COLO668 (cell line): ENCODE data around the gene CALY.
A peak's percentile ranks its signal among the peaks of the same experiment; 100 is the strongest.

Source experiments
- DNase-seq: peaks from one replicate; lab custom pipeline; 2025; ENCODE audit not compliant: unreplicated experiment; lab: John Stamatoyannopoulos, UW

Gene CALY

DNA sequence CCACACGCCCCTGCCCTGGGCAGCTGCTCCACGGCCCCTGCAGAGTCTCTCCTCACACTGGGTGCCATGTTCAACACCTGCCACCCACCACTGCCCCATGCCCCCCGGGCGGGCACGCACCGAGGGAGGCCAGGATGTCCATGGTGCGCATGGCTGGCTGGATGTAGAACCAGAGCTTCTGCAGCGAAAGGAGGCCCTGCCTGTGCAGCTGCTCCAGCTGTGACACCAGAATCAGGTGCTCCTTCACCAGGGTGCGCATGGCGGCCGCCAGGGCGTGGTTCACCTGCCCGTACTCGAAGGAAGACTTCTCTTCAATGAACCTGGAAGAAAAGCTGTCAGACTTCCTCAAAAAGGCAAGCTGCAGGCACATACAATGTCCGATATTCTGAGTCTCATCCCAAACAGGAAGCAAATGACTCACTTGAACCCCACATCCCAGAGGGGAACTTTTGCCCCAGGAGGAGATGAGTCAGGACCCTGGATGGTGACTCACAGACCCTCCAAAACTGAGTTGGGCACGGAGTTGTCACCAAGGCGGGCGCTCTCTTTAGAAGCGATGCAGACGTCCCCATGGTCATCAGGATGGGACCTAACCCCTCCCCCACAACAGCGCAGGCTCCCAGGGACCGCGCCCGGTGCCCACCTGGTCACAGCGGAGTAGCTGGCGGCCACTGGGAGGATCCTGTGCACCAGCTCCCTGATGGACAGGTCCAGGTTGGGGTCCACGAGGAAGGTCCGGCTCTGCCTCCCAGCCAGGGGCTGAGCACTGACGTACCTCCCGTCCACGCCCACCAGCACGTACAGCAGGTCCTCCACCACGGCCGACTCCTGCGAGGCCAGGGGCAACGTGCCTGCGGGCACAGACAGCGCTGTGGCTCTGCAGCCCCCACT is 43.5 kb downstream of the CALY start:
- no peak for DNase-seq

DNA sequence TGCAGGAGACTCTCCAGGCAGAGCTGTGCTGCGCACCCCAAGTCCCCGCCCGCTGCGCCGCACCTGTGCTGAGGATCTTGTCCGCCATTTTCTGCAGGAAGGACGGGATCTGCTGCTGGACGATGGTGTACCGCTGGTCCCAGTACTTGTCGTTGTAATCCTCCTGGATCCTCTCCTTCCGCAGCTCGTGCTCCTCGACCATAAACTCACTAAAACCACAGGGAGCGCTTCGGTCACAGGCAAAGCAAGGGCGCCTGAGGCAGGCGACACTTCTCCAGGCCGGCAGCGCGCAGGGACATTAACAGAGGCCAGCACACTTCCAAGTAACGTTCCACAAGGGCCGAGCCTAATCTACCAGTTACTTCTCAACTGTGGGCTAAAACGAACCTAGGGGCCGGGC is 46.9 kb downstream of the CALY start:
- DNase-seq: no peak

DNA sequence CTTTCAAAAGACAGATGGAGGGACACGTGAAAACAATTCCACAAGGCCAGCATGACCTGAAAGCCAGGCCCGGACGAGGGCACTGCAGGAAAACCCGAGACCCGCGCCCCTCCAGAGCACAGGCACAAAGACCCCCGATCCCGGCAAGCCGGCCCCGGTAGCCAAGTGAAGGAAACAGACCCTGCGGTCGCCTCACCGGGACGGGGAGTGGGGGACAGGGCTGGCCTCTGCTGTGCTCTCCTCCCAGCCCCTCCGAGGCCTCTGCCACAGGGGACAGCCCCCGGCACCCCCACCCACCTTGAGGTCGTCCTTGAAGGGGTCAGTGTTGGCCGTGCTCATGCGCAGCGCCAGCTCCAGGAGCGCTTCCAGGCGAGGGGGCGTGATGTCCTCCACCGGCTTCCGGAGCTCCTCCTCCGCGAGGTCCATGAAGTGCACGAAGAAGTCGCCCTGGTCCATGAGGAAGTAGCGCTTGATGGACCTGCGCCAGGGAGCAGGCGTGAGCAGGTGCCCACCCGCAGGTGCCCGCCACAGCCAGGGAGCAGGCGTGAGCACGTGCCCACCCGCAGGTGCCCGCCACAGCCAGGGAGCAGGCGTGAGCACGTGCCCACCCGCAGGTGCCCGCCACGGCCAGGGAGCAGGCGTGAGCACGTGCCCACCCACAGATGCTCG is 48.7 kb downstream of the CALY start:
- DNase-seq: no peak

DNA sequence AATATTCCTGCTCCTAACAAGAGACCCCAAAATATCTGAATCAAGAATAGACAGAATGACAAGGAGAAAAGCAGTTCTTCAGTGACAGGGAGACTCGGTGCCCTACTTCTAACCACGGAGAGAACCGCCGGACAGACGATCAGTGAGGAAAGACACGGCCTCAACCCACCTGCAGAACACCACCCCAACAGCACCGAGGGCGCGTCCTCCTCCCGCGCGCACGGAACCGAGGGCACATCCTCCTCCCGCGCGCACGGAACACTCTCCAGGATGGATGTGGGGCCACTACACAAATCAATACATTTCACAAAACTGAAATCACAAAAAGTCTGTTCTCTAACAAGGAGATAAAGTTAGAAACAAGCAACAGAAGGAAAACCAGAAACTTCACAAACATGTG is 50.3 kb downstream of the CALY start:
- no peak for DNase-seq

DNA sequence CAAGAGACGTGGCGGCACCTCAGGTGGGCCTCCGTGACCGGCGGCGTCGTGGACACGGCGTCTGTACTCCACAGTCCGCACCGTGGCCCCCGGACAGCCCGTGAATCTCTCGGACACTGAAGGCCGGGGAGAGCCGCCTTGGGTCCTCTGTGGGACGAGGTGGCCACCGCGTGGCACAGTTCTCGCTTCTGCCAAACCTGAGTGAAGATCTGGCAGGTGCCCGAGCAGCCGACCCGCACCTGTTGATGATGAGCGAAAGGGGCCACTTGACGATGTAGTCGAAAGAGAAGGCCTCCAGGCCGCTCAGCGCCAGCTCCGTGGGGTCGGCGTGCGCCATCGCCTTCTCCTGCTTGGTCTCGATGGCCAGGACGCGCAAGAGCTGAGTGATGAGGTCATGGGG is 51.5 kb downstream of the CALY start:
- no peak for DNase-seq

DNA sequence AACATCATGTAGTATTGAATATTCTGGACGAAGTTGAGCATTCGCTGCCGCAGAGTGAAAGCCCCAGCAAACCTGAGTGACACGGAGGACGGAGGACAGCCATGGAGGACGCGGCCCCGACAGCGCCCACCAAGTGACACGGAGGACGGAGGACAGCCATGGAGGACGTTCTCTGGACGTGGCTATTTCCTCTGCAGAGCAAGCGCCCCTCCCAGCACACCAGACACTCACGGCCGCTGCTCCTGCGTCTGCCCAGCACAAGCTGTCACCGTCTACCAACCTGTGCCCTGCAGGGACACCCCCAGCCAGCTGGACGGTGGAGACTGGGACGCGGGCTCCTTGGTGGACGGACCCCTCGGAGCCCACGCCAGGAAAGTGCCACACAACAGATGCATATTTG is 52.8 kb downstream of the CALY start:
- no peak for DNase-seq

DNA sequence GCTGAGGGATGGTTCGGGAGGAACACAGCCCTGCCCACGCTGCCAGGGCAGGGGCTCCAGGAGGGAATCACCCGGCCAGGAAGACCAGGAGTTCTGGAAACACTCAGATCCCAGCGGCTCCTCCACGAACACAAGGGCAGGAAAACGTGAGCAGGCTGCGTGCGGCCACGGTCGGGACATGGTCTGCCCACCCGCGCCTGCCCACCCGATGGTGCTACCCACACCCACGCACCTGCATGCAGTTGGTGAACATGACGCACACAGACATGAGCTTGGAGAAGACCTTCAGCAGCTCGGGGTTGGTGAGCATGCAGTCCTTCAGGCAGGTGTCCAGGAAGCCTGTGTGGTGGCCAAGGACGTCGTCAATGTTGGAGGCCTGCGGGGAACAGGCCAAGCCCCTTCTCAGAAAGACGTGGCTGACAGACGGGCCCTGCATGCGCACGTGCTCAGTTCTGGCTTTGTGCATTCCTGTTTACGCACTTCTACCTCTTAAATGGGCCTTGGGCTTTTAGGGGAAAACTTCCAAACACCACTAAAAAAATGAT is 53.8 kb downstream of the CALY start:
- no peak for DNase-seq

DNA sequence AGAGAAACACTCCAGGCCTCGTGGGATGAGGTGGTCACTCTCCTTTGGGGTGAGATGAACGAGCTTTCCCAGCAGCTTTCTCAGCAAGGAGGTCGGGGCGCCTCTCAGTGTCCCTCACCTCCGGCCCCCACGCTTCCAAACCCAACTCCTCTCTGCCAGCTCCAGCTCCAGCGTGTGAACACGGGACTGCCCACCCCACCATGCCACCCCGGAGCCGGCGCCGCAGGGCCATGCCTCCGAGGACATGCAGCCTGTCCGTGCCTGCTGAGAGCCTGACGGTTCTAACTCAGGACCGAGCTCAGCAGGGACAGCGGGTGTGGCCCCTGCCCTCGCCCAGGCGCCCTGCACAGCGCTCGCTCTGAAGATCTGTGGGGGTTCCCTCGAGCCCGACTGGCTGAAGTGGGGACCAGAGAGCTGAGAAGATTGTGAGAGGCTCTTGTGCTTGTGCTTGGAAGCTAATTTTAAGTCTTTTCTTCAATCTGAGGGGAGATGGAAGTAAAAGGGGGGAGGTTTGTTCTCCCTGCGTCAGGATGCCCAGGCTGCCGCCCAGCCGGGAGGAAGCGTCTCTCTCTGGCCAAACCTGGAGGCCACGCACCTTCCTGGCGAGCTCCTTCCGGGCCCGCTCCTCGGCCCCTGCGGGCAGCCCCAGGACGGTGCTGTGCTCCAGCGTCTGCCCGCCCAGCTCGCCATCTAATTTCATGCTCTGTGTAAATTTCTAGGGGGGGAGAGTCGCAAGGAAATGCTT is 54.9 kb downstream of the CALY start:
- DNase-seq: no peak

DNA sequence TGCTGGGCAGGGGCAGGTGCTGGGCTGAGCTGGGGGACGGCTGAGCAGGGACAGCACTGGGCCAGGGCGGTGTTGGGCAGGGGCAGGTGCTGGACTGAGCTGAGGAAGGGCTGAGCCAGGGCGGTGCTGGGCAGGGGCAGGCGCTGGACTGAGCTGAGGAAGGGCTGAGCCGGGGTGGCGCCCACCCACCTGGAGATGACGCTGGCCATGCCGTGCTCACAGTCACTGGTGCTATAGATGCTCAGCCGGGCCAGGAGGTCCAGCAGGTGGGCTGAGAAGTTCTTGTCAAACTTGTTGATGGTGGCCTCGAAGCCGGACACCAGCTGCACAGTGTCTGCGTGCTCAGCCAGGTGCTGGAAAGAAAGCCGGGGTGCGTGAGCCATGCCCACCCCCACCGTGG is 55.6 kb downstream of the CALY start:
- no peak for DNase-seq

DNA sequence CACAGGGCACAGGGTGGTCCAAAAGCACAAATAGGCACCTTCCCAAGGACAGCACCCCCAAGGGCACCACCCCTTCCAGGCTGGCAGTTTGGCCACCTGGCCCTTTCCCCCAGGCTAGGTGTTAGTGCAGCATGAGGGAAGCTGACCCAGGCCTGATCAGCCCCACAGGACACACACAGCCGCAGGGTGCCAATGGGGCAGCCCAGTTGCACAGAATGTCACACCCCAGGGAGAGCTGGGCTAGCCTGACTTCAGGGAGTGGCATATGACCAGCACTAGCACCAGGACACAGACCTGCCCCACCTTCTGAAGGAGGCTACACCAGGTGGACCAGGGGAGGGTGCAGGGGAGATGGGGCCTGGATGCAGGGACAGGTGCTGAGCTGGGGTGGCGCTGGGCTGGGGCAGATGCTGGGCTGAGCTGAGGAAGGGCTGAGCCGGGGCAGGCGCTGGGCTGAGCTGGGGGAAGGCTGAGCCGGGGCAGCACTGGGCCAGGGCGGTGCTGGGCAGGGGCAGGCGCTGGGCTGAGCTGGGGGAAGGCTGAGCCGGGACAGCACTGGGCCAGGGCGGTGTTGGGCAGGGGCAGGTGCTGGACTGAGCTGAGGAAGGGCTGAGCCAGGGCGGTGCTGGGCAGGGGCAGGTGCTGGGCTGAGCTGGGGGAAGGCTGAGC is 56.2 kb downstream of the CALY start:
- DNase-seq: no peak

DNA sequence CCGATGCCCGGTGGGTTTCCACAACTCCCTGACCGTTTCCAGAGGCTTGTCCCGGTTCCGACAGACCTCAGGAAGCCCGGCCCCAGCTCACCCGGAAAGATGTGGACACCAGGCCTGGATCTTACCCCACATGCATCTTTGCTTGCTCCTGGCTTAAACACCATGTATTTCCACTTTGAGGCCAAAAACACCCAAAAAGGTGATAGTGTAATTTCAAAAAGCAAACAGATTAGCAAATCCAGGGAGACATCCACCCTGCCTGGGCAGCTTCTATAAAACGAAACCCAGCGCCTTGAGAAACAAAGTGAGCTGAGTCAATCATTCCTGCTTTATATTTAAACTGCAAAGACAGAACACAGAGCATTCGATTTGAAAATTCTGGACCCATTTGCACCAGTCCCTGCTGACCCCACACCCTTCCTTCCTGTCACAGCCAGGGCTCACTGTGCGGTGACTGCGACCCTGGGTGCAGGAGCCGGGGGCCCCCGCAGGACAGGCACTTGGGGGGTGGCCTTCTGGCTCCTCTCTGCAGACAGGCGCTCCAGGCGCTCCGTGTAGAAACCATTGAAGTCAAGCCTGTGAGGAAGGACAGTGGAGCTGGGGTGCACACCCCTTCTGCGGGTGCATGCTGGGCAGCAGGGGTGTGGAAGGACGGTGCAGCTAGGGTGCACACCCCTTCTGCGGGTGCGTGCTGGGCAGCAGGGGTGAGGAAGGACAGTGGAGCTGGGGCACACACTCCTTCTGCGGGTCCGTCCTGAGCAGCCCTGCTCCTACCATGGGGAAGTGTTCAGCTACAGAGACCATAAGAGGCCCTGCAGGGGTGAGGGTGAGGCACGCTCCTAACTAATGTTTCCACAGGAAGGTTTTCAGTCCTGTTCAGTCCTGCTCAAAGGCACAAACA is 57.1 kb downstream of the CALY start:
- no peak for DNase-seq

DNA sequence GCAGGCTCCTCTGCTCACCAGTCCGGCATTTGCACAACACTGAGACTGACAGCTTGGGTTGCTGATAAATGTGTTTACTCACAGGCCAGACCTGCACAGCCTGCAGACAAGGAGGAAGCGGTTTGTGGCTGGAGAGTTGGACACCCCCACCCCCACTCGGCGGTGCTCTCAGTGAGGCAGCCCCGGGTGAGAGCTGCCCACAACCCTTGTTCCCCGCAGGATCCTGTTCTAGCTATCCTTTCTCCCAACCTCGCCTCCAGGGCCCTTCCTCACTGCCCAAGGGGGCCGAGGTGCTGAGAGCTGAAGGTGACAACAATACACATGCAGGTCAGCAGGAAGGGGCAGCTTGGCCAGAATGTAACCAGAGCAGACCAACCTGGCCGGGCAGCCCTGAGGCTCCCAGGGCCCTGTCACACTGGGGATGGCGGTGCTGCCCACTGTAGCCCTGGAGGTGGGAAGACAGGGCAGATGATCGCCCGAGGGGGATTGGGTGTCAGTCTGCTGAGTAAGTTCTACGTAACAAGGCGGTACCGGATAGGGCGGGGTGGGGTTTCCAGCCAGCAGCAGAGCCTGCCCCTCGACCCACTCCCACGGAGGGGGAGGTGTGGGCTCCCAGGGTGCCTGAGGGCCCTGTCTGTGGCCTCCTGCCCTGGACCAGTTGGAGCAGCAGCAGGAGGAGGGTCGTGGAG is 58.0 kb downstream of the CALY start:
- peak; percentile 63 for DNase-seq

DNA sequence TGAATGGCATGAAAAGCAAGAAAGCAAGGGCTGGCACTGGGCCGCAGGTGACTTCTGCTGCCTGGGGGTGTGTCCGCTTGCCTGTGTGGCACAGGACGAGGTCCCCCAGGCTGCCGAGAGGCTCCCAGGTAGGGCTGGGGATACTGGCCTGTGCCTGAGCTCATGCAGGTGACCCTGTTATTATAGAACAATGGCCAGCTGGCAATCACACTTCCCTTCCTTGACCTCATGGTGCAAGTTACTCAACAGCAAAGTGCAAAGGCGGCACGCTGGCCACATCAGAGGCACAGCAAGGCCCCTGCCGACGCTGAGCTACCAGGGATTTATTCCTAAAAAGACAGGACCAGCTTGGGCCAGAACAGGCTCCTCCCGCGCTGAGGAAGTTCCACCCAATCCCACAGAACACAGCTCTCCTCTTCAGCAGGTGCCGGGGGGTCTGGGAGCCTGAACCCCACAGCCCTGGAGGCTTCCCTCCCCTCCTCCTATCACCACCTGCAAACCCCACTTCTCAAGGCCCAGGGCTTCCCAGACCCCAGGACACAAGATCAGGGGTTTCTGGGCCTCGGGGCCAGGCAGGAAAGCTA is 58.6 kb downstream of the CALY start:
- peak; percentile 8 for DNase-seq

DNA sequence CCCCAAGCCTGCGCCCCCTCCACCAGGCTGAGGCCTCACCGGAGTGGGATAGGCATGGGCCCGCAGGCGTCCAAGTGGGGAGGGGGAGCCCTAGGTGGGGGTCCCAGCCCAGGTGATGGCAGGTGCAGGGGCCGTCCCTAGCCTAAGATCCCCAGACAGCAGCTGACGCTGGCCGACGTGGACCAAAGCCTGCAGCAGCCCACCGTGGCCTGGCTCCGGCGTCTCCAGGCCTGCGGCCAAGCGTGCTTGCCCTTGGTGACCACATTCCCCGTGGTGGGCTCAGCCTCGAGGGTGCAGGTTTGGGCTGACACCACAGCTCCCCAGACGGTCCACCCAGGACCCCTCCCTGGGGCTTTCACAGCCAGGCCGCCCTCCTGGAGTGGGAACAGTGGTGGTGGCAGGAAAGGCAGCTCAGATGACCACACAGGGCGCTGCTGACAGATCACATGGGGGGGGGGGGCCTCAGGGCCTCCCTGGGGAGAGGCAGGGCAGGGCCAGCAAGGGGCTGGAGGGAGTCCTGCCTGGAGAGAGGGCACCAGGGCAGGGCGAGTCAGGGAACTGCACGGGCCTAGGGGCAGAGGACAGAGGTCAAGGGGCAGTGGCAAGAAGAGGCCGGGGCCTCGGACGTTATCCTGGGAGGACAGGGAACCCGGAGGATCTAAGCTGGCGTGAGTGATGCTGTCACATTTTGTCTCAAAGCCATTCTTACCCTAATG is 59.3 kb downstream of the CALY start:
- no peak for DNase-seq

DNA sequence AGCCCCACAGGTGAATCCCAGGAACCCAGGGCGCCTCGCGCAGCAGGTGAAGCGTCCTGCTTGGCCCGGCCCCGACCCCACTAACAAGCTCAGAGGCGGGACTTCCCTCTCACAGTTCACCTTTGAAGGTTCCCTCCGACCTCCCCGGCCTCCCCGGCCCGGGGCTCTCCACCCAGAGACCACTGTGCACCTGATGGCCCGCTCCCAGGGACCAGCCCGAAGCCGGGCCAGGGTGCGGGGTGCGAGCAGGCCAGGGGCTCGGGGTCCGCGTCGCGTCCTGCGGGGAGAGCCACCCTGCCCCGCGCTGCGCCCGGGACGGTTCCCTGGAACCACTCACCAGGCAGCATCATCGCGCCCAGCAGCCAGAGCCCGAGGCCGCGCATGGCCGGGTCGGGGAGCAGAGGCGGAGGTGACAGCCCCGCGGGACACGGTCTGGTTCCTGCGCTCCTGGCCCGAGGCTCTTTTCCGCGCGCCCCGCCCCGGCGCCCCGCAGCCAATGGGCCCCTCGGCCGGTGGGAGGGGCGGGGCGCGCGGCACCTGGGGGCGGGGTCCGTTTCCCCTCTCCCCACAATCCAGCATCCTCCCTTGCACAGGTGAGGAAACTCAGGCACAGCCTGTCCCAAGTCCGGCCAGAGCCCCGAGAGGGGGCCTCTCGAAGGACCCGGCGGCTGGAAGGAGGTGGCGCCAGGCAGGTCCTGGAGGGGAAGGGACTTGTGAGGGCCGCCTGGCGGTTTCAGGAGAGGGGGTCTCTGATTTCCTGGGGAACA is 60.1 kb downstream of the CALY start, which contains the start of gene ADAM8:
ADAM8 (minus strand) TSS at position 434 of the 767 bp plus-strand sequence; CDS start at position 383, 51 bp downstream.
- DNase-seq: peak; percentile 51

DNA sequence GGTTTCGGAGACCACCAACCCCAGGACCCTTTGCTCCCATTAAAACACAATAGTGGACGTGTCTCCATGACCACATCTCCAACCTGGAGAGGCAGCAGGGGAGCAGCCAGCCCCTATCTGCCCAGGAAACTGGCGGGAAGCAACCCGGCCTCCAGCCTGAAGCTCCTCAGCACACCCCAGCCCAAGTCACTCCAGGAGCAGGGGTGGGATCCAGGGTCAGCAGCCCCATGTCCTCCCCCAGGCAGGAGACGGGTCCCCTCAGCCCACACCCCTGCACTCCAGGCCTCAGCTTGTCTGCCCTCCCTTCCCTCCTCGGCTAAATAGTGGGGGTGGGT is 60.6 kb downstream of the CALY start:
- DNase-seq: no peak

DNA sequence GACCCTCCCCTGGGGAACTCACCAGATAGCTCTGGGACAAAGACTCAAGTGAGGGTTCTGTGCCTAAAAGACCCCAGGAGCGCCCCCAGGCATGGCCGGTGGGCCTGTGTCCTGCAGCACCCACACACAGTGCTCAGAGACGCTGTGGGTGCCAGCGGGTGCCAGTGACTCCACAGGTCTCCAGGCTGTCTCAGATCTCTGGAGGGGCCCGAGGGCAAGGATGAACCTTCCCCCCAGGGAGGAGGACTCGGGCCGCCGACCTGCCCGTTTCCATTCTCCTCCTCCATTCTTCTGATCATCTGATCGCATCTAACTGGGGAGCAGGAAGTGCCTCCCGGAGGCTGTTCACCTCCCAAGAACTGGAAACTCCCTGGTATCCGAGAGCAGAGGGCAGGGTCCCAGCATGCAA is 61.0 kb downstream of the CALY start:
- peak; percentile 7 for DNase-seq
